OCI-LY7 (cell line): ENCODE results near the gene CRYBA4.

ENCODE experiments used
- EZH2phosphoT487 ChIP-seq: fragments of 200-600 bp; sonication (generic); IDR thresholded peaks from 2 replicates; pipeline ENCODE4 v1.6.1; 2018; ENCODE audit warnings: low read depth, borderline replicate concordance, mild to moderate bottlenecking, mixed run types, antibody characterized with exemption, low read length, moderate library complexity, mixed read lengths
- TF ChIP-seq, protein P1 (sequence below): fragments of 200-600 bp; sonication (generic); conservative IDR thresholded peaks from 2 replicates; pipeline ENCODE4 v1.5.1; 2014; ENCODE audit warnings: mild to moderate bottlenecking, antibody characterized with exemption, low read length, moderate library complexity, mixed read lengths

DNA sequence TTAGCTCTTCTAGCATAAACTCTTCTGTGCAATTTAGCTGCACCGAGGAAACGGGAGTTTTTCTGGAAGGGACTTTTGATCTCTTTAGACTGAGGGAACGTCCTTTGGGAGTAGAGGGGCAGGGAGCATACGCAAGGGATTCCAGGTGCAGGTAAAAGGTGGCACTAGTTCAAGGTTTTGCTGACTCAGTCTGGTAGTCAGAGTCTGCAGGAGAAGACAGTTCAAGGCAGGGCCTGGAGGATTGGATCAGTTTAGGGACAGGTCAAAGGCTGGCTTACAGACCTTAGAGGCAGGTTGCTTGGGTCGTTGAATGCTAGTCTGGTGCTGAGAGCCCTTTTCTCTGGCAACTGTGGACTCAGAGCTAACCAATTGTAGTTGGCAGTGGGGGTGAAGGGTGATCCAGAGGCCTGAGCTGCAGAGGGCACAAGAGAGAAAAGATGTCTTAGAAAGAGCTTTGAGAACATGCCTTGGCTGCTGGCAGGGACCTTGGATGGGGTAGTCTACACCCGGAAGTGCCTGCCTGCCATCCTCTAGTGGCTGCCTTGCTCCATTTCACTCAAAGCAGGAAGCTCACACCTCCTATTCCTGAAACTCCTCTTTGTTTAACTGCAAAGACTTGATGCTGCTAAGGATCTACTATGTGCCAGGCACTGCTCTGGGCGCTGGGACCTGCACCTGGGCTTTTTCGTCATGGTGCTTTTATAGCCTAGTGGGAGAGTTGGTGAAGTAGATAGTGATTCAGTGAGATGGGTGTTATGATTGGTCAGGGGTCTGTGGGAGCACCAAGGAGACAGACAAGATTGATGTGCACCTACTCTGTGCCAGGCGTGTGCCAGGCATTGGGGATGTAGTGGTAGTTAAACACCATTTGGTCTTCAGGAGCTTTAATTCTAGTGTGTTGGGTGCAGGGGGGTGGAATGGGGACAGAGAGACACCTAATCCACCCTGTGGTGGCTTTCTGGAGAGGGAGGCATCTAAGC lies 52.7 kb downstream of the CRYBA4 start:
- TF ChIP-seq, protein P1, sequence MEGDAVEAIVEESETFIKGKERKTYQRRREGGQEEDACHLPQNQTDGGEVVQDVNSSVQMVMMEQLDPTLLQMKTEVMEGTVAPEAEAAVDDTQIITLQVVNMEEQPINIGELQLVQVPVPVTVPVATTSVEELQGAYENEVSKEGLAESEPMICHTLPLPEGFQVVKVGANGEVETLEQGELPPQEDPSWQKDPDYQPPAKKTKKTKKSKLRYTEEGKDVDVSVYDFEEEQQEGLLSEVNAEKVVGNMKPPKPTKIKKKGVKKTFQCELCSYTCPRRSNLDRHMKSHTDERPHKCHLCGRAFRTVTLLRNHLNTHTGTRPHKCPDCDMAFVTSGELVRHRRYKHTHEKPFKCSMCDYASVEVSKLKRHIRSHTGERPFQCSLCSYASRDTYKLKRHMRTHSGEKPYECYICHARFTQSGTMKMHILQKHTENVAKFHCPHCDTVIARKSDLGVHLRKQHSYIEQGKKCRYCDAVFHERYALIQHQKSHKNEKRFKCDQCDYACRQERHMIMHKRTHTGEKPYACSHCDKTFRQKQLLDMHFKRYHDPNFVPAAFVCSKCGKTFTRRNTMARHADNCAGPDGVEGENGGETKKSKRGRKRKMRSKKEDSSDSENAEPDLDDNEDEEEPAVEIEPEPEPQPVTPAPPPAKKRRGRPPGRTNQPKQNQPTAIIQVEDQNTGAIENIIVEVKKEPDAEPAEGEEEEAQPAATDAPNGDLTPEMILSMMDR: peak; percentile 57; the same call in 1 of the 2 replicates
- no peak for TF ChIP-seq EZH2phosphoT487
